ENCODE data around the gene F2R.
"Not testable (repeated sequence)": the region's sequence is repeated elsewhere in the genome, so short reads cannot be mapped to it uniquely, and the experiment has no call there.

DNA sequence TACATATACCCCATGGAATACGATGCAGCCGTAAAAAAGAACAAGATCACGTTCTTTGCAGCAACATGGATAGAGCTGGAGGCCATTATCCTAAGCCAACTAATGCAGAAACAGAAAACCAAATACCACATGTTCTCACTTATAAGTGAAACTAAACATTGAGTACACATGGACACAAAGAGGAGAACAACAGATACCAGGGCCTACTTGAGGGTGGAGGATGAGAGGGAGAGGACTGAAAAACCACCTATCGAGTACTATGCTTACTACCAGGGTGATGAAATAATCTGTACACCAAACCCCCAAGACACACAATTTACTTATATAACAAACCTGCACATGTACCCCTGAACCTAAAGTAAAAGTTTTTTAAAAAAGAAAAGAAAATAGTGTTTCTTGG is 25.6 kb downstream of the F2R start:
- not testable (repeated sequence) for TF ChIP-seq POLR2A (IDR thresholded peaks at IDR 0.05)
- TF ChIP-seq, protein P1, sequence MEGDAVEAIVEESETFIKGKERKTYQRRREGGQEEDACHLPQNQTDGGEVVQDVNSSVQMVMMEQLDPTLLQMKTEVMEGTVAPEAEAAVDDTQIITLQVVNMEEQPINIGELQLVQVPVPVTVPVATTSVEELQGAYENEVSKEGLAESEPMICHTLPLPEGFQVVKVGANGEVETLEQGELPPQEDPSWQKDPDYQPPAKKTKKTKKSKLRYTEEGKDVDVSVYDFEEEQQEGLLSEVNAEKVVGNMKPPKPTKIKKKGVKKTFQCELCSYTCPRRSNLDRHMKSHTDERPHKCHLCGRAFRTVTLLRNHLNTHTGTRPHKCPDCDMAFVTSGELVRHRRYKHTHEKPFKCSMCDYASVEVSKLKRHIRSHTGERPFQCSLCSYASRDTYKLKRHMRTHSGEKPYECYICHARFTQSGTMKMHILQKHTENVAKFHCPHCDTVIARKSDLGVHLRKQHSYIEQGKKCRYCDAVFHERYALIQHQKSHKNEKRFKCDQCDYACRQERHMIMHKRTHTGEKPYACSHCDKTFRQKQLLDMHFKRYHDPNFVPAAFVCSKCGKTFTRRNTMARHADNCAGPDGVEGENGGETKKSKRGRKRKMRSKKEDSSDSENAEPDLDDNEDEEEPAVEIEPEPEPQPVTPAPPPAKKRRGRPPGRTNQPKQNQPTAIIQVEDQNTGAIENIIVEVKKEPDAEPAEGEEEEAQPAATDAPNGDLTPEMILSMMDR (IDR thresholded peaks at IDR 0.05), result not testable (repeated sequence)
